Endometrium (tissue), 2 donors: ENCODE measurements around the gene MNAT1.
"Not testable (repeated sequence)": the region's sequence is repeated elsewhere in the genome, so short reads cannot be mapped to it uniquely, and the experiment has no call there.

ENCODE experiments used
- FAIRE-seq: peaks from 2 replicates; lab custom pipeline; 2012; peaks lifted over from hg19 to GRCh38; lab: Jason Lieb, UNC
- donor health status: control.
- donor health status: control.

Gene MNAT1

DNA sequence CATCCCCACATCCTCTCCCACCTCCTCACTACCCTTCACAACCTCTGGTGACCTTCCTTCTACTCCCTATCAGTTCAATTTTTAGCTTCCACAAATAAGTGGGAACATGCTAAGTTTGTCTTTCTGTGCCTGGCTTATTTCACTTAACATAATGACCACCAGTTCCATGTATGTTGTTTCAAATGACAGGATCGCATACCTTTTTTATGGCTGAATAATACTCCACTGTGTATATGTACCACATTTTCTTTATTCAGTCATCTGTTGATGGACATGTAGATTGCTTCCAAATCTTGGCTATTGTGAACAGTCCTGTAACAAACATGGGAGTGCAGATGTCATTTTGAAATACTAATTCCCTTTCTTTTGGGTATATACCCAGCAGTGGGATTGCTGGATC is 147.7 kb downstream of the MNAT1 start:
- FAIRE-seq: no peak

- FAIRE-seq: no peak
Measured at GRCh38 chr14:60884134-60884533, 149.6 kb downstream of the MNAT1 start.

GRCh38 chr14:60890636-60891035 is 156.1 kb downstream of the MNAT1 start:
- FAIRE-seq: not testable (repeated sequence)

DNA sequence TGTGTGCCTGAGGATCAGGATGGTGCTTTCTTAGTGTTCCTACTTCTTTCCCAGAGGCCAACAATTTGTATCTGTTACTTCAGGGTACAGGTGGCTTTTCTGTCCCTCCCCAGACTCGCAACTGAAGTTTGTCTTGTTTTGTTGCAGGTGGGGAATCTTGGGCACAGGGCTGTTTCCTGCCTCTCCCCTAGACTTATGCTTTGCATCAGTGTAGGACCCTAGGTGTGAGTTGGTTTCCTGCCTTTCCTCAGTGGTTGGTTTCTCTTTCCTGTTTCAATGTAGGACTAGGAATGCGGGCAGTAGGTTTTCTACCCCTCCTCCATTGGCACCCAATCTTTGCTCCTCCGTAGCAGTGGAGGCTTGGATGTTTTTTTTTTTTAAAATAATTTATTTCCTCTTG is 159.3 kb downstream of the MNAT1 start:
- no peak for FAIRE-seq

- peak; percentile 76 for FAIRE-seq
Measured at GRCh38 chr14:60904381-60904780, 169.8 kb downstream of the MNAT1 start.

GRCh38 chr14:60905923-60906322 is 171.4 kb downstream of the MNAT1 start:
- no peak for FAIRE-seq

DNA sequence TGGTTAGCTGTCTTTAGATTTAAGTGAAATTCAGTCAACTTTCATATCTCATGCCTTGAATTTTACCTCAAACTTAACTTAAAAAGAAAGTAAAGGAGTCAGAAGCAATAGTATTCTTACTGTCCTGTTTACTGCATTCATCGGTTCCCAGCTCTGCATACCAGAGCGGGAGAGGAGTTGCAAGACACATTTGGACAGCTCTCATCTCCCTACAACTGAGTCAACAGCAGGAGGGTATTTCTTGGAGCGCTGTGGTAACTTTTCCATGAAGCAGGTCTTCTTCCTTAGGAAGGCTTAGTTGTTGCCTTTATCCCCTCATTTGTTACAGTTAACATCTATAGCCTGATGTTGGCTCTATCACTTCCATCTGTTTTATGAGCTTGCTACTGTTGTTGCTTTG is 181.2 kb downstream of the MNAT1 start:
- FAIRE-seq: no peak

DNA sequence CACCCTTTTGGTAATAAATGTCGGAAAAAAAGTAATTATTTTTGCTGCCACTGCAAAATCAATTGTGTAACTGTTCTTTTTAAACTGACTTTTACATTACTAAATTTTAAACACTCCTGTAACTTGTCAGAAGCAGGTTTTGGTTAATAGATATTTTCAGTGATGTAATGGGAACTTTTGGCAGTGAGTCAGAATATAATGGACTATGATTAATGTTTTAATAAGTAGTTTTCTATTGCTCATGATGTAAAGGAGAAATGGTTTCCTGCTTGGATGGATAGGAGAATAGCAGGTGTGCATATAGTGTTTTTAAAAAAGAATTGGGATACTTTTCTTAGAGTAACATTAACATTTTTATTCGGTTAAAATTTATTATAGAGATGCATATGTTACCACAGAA is 187.5 kb downstream of the MNAT1 start:
- peak; percentile 12 for FAIRE-seq

- FAIRE-seq: no peak
Measured at GRCh38 chr14:60925286-60925685, 190.7 kb downstream of the MNAT1 start.

DNA sequence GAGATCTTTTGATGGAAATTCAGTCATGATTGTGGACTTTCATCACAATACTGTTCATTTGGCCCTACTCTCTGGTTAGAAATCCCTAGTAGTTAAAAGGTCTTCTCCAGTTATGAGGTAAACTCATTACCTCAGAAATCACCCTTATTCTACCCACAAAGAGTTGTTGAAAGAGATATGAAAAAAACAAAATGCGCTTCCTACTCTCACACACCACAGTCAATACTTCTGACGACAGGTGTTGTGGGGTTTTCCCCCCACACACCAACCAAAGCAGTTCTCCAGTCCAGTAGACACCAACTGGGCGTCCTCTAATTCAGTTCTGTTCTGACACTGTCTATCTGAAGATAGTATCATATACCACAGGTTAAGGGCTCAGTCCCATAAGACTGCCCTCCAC is 191.4 kb downstream of the MNAT1 start:
- FAIRE-seq: no peak

- no peak for FAIRE-seq
Measured at GRCh38 chr14:60931218-60931617, 196.7 kb downstream of the MNAT1 start.

DNA sequence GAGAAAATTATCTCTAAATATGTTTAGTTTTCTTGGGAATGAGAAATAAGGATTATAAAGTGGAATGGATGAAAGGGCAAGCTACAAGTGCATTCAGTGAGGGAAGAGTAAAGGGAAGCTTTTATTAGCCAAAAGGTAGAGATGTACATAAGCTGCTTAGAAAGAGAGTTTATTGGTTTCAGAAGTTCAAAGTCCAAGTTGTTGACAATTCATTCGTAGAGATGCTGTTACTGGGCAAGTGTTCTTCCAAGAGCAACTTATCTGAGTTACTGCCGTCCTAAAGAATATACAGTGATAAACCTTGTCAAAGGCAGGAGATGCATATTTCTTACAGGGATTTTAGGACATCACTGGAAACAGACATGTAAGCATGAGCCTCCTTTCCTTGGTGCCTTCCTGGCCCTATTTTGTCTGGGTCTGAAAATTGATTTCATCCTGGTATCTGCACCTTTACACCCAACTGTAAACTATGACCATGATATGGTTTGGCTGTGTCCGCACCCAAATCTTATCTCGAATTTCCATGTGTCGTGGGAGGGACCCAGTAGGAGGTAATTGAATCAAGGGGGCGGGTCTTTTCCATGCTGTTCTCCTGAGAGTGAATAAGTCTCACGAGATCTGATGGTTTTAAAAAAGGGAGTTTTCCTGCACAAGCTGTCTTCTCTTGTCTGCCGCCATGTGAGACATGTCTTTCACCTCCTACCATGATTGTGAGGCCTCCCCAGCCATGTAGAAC is 199.5 kb downstream of the MNAT1 start:
- no peak for FAIRE-seq

- FAIRE-seq: no peak
Measured at GRCh38 chr14:60935319-60935718, 200.8 kb downstream of the MNAT1 start.

GRCh38 chr14:60943637-60944032 is 209.1 kb downstream of the MNAT1 start:
- no peak for FAIRE-seq

- no peak for FAIRE-seq
Measured at GRCh38 chr14:60944204-60944603, 209.6 kb downstream of the MNAT1 start.

DNA sequence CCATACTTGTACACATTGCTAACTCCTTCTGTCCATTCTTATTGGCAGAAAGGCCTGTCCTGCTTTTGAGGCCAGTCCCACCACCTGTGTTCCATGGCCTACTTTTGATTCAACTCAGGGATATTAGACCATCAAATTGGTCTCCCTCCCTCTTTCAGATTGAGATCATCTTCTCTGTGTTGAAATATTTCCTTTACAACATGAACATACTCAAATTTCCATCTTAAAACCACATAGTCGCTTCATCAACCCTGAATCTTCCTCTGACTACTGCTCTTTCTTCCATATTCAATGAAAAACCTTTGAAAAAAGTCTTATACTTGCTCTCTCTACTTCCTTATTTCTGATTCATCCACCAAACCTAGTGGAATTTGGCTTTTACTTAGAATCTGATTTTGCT is 211.4 kb downstream of the MNAT1 start:
- FAIRE-seq: no peak

- no peak for FAIRE-seq
Measured at GRCh38 chr14:60946773-60947172, 212.2 kb downstream of the MNAT1 start.

DNA sequence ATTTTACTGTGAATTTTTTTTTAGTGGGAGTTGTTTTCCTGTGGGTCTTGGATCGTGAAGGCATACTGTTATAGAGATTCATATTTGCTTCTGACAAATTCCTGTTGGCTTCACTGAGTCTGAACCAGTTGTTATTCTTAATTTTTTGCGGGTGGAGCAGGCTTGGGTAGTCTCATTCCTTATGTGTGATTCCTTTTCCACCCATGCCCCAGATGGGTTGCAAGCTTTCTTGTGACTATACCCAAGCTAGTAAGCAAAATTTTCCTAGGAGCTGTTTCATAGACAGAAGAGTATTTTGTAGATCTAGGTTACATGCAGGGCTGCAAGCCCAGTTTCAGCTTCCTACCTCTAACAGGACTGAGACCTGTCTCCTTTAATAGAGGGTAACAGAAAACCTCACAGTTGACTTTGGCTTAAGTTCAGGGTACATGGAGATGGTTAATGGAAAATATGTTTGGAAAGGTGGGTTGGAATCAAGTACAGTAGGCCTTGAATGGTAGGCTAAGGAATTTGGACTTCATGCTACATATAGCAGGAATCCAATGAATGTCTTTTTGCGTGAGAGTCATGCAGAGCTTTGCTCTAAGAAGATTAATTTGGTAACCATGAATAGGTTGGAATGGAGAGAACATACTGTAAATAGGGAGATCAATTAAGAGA is 217.3 kb downstream of the MNAT1 start:
- no peak for FAIRE-seq

- no peak for FAIRE-seq
Measured at GRCh38 chr14:60956202-60956601, 221.6 kb downstream of the MNAT1 start.

DNA sequence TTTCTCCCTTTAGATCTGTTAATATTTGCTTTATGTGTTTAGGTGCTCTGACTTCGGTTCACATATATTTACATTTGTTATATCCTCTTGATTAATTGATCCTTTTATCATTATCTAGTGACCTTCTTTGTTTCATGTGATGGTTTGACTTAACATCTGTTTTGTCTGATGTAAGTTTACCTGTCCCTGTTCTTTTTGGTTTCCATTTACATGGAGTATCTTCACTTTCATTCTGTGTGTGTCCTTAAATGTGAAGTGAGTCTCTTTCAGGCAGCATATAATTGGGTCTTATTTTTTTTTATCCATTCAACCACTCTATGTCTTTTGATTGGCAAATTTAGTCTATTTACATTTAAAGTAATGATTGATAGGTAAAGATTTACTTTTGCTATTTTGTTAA is 222.1 kb downstream of the MNAT1 start:
- FAIRE-seq: no peak

DNA sequence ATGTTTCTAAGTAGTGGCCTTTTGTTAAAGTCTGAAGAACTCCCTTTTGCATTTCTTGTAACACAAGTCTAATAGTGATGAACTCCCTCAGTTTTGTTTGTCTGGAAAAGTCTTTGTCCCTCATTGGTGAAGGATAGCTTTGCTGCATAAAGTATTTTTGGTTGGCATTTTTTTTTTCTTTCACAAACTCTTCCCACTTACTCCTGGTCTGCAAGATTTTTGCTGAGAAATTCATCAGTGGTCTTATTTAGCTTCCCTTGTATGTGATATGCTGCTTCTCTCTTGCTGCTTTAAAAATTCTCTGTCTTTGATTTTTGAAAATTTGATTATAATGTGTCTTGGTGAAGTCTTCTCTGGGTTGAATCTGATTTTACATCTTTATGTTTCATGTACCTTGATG is 223.6 kb downstream of the MNAT1 start:
- no peak for FAIRE-seq

DNA sequence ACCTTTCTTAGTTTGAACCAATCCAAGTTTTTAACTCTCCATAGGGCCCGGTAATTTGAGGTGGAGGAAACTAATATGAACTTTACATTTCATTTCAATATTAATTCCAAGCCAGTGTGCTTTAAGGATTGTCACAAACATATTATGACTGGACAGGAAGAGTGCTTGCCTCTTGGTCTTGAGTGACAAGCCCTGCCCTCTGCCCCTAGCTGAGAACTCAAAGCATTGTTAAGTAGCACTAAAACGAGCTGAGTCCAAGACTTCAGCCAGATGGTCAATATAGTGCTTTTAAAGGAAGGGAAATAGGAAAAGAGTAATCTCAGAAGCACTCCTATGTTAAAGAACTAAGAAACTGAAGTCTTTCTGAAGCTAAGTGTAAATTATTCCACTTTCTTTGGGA is 229.2 kb downstream of the MNAT1 start:
- FAIRE-seq: no peak

DNA sequence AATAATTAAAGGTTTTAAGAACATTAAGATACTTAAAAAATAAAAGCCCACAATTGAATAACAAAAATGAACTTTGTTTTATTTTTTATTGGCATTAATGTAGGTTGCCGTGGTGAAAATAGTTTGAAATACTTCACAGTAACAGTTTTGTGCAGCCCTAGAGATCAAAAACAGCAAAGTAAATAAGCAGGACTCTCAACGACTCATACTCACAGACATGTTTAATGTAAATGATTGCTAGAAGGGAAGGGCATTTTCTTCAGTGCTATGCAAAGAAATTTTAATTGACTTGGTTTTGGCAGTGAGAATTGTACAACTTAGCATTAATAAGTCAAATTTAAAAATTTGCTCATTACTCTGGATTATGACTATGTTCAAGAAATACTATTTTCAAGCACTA is 230.3 kb downstream of the MNAT1 start:
- FAIRE-seq: peak; percentile 39

- peak; percentile 48 for FAIRE-seq
Measured at GRCh38 chr14:60965402-60965801, 230.8 kb downstream of the MNAT1 start.
